HEK293T (cell line): Measurements from ENCODE around the gene RNF222.
"Not testable (repeated sequence)": the region's sequence is repeated elsewhere in the genome, so short reads cannot be mapped to it uniquely, and the experiment has no call there.

Source experiments
- CTCF ChIA-PET: fragments of 350-600 bp; formaldehyde crosslinking; extraction: SDS; loops from one replicate; lab custom pipeline; 2021; ENCODE audit warnings: antibody characterized with exemption, inconsistent platforms; lab: Yijun Ruan, JAX
- POLR2A ChIA-PET: fragments of 350-600 bp; formaldehyde crosslinking; extraction: SDS; loops from one replicate; lab custom pipeline; 2020; ENCODE audit warnings: antibody characterized with exemption, inconsistent platforms; lab: Yijun Ruan, JAX
- DNase-seq: peaks from one replicate; pipeline ENCODE4 v3.0.0; 2012; ENCODE audit warnings: mixed read lengths; ENCODE audit errors: extremely low spot score
- ARNT ChIP-seq: fragments of 450-650 bp; IDR thresholded peaks from 2 replicates; pipeline ENCODE4 v1.6.1; 2017; ENCODE audit warnings: mild to moderate bottlenecking
- BHLHE40 ChIP-seq: fragments of 450-650 bp; IDR thresholded peaks from 2 replicates; pipeline ENCODE4 v1.6.1; 2016; ENCODE audit warnings: mild to moderate bottlenecking, moderate library complexity, borderline replicate concordance
- CTBP1 ChIP-seq: fragments of 450-650 bp; IDR thresholded peaks from 2 replicates; pipeline ENCODE4 v1.6.1; 2016; ENCODE audit warnings: borderline replicate concordance
- ELF4 ChIP-seq: fragments of 450-650 bp; IDR thresholded peaks from 2 replicates; pipeline ENCODE4 v1.6.1; 2017; ENCODE audit warnings: antibody characterized with exemption
- FOXA1 ChIP-seq: fragments of 450-650 bp; IDR thresholded peaks from 2 replicates; pipeline ENCODE4 v1.6.1; 2016; ENCODE audit warnings: mild to moderate bottlenecking
- FOXK2 ChIP-seq: fragments of 450-650 bp; IDR thresholded peaks from 2 replicates; pipeline ENCODE4 v1.6.1; 2016; ENCODE audit warnings: mild to moderate bottlenecking
- FOXM1 ChIP-seq: fragments of 450-650 bp; IDR thresholded peaks from 2 replicates; pipeline ENCODE4 v1.6.1; 2017; ENCODE audit warnings: mild to moderate bottlenecking, borderline replicate concordance
- HDGF ChIP-seq: fragments of 450-650 bp; IDR thresholded peaks from 2 replicates; pipeline ENCODE4 v1.6.1; 2017; ENCODE audit warnings: antibody characterized with exemption, borderline replicate concordance
- L3MBTL2 ChIP-seq: fragments of 450-650 bp; conservative IDR thresholded peaks from 2 replicates; pipeline ENCODE4 v1.6.1; 2016; ENCODE audit warnings: mild to moderate bottlenecking
- LEF1 ChIP-seq: fragments of 450-650 bp; IDR thresholded peaks from 2 replicates; pipeline ENCODE4 v1.6.1; 2017; ENCODE audit warnings: mild to moderate bottlenecking, borderline replicate concordance
- NFRKB ChIP-seq: fragments of 450-650 bp; IDR thresholded peaks from 2 replicates; pipeline ENCODE4 v1.6.1; 2016; ENCODE audit warnings: mild to moderate bottlenecking, moderate library complexity
- PKNOX1 ChIP-seq: fragments of 450-650 bp; IDR thresholded peaks from 2 replicates; pipeline ENCODE4 v1.6.1; 2016
- SP1 ChIP-seq: fragments of 450-650 bp; IDR thresholded peaks from 2 replicates; pipeline ENCODE4 v1.6.1; 2017
- SUZ12 ChIP-seq: fragments of 450-650 bp; IDR thresholded peaks from 2 replicates; pipeline ENCODE4 v1.6.1; 2016; ENCODE audit warnings: mild to moderate bottlenecking
- TARDBP ChIP-seq: fragments of 450-650 bp; IDR thresholded peaks from 2 replicates; pipeline ENCODE4 v1.6.1; 2016
- ZNF384 ChIP-seq: fragments of 450-650 bp; IDR thresholded peaks from 2 replicates; pipeline ENCODE4 v1.6.1; 2016

The RNF222 gene

GRCh38 chr17:8402921-8403536, 5.4 kb upstream of the RNF222 start:
- no peak for DNase-seq
- CTCF ChIA-PET = interaction anchor here (0.7 kb wide), 1 partner anchor 18 kb away, joined by 3 read pairs; no protein-coding TSS in a partner anchor
- POLR2A ChIA-PET = no interaction called here
- TF ChIP-seq SP1 (no peak), SUZ12 (no peak), BHLHE40 (no peak), PKNOX1 (no peak), FOXM1 (no peak), TARDBP (no peak), ZNF384 (no peak), ARNT (no peak), HDGF (no peak), CTBP1 (no peak), NFRKB (no peak), FOXK2 (no peak), FOXA1 (no peak), LEF1 (no peak), ELF4 (no peak), L3MBTL2 (no peak)

- ChIA-PET POLR2A (no interaction called here), CTCF (no interaction called here)
- DNase-seq = no peak
- TF ChIP-seq SUZ12 = no peak
These were observed 3.5 kb upstream of the RNF222 start for GRCh38 chr17:8401107-8401506.

- ChIA-PET CTCF (no interaction called here), POLR2A (no interaction called here)
- no peak for DNase-seq
- TF ChIP-seq LEF1 (no peak), ARNT (no peak), L3MBTL2 (no peak), ELF4 (no peak), SUZ12 (no peak), SP1 (no peak), FOXK2 (no peak), FOXA1 (no peak), CTBP1 (no peak), PKNOX1 (no peak), BHLHE40 (no peak), TARDBP (no peak), ZNF384 (no peak), NFRKB (no peak), FOXM1 (no peak), HDGF (no peak)
These were observed 1.4 kb upstream of the RNF222 start for GRCh38 chr17:8398980-8399379.

GRCh38 chr17:8394497-8394896, 3.1 kb downstream of the RNF222 start:
- ChIA-PET CTCF (interaction anchor here (1.1 kb wide), 1 partner anchor 11 kb away, joined by 3 read pairs; no protein-coding TSS in a partner anchor), POLR2A (interaction anchor here (1.7 kb wide), 1 partner anchor 41 kb away, joined by 6 read pairs; the partner anchor contains the start of gene NDEL1)
- DNase-seq = not testable (repeated sequence)

- no peak for DNase-seq
- TF ChIP-seq BHLHE40 (no peak), FOXK2 (no peak), FOXM1 (no peak), LEF1 (no peak), ZNF384 (no peak), SUZ12 (no peak), PKNOX1 (no peak), FOXA1 (no peak), TARDBP (no peak), ELF4 (no peak), NFRKB (no peak)
- ChIA-PET CTCF (interaction anchor here (1.1 kb wide), 1 partner anchor 10 kb away, joined by 3 read pairs; no protein-coding TSS in a partner anchor), POLR2A (interaction anchor here (0.6 to 2.3 kb wide), 5 partner anchors 10 to 202 kb away, joined by 3 to 6 read pairs (median 3); partner anchors contain the start of gene NDEL1)
These were observed 4.0 kb downstream of the RNF222 start for GRCh38 chr17:8393470-8394231.
